Measurements from ENCODE around the gene VPS51.

The VPS51 gene

DNA sequence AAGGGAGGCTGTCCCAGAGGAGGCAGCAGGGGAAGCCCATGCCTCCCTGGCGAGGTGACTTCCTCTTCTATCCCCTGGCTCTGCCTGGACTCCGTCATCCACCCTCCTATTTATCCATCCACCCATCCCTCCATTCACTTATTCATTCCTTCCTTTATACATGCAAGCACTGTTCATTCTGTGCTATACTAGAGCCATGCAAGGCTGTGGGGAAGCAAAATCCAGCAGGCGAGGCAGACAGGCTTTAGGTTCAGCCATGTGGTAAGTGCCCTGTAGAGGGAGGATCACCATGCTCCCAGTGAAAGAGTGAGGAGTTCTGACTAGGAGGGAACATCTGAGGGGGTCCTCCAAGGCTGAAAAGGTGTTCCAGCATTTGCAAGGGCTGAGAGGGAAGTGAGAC, 36.5 kb upstream of the VPS51 start:
- Histone ChIP-seq H3K4me1 (ENCODE audit: control insufficient read depth in 2 of 2, insufficient read depth in 2 of 2, low read length in 2 of 2) (peaks cover 5 to 11% of the 10 kb centered on the region in 2 donors), H3K27ac (ENCODE audit: low read depth in 2 of 2, low read length in 2 of 2) (no peak overlapping the region), H3K9me3 (ENCODE audit: control insufficient read depth in 2 of 2, low read length in 2 of 2) (no peaks in the 10 kb centered on the region), H3K36me3 (ENCODE audit: control insufficient read depth in 2 of 2, insufficient read depth in 2 of 2, low read length in 2 of 2) (no peaks in the 10 kb centered on the region), H3K9ac (ENCODE audit: low read depth in 1 of 2, low read length in 2 of 2) (no peak overlapping the region), H3K4me3 (ENCODE audit: low read length in 2 of 2) (no peak overlapping the region), H3K27me3 (ENCODE audit: control insufficient read depth in 2 of 2, insufficient read depth in 2 of 2, low read length in 2 of 2) (no peaks in the 10 kb centered on the region)

DNA sequence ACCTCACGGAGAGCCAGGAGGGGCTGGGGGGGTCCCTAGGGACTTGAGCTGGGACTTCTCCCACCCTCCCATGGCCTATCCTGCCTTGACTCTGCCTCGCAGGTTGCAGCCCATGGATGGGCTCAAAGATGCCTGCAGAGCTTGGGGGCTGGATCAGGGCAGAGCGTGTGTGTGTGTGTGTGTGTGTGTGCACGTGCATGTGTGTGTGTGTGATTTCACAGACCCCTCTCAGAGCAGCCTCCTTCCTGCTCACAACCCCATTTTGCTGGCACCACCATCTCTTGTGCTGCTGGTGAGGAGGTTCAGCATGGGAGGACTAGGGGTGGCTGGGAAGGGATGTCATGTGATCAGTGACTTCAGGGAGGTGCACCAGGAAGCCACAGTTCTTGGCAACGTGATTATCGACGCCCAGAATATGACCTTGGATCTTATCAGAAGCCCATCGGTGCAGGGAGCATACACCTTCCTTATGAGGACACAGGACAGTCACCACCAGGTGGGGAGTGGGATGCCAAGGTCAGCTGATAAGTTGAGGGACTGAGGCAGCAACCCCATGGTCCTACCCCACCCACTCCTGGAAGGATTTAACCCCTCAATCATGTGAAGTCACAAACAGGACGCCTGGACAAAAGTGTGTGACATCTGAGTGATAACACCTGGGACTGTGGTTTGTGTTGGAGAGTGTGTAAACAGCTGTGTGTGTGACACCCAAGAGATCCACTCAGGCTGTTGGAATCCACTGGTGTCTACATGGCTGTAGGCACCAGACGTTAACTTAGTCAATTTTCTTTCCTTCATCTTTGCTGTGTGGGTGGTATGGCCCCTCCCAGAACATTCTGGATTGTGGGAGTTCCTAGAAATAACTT, 35.8 kb upstream of the VPS51 start:
- peak overlapping the region; percentile 21 to 47 for H3K27ac ChIP-seq (ENCODE audit: low read depth in 2 of 2, low read length in 2 of 2)

DNA sequence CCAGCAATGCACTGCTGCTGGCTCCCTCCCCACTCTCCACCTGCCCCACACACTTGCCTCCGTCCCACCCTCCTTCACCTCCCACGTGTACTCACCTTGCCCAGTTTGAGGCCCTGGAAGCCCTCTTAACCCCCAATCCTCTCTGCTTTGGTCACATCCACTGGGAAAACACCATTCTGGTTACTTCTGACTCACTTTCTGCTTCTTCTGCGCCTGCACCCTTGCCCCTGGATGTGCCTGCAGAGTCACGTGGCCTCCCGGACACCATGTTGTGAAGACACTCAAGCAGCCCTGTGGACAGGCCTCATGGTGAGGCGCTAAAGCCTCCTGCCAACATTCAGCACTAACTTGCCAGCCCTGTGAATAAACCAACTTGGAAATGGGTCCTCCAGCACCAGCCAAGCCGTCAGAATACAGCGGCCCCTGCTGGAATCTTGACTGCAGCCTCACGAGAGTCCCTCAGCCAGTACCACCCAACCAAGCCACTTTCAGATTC, 35.1 kb upstream of the VPS51 start:
- H3K4me3 ChIP-seq (ENCODE audit: low read length in 2 of 2) = no peak overlapping the region
- H3K9me3 ChIP-seq (ENCODE audit: control insufficient read depth in 2 of 2, low read length in 2 of 2) = no peaks in the 10 kb centered on the region
- no peak overlapping the region for H3K9ac ChIP-seq (ENCODE audit: low read depth in 1 of 2, low read length in 2 of 2)
- H3K36me3 ChIP-seq (ENCODE audit: control insufficient read depth in 2 of 2, insufficient read depth in 2 of 2, low read length in 2 of 2) = no peaks in the 10 kb centered on the region
- peaks cover 5 to 11% of the 10 kb centered on the region in 2 donors for H3K4me1 ChIP-seq (ENCODE audit: control insufficient read depth in 2 of 2, insufficient read depth in 2 of 2, low read length in 2 of 2)
- no peaks in the 10 kb centered on the region for H3K27me3 ChIP-seq (ENCODE audit: control insufficient read depth in 2 of 2, insufficient read depth in 2 of 2, low read length in 2 of 2)
- peak overlapping the region; percentile 21 to 47 for H3K27ac ChIP-seq (ENCODE audit: low read depth in 2 of 2, low read length in 2 of 2)

More for the DNA sequence above, 35.8 kb upstream of the VPS51 start:
- H3K9ac ChIP-seq (ENCODE audit: low read depth in 1 of 2, low read length in 2 of 2) = no peak overlapping the region
- peaks cover 5 to 11% of the 10 kb centered on the region in 2 donors for H3K4me1 ChIP-seq (ENCODE audit: control insufficient read depth in 2 of 2, insufficient read depth in 2 of 2, low read length in 2 of 2)
- no peaks in the 10 kb centered on the region for H3K9me3 ChIP-seq (ENCODE audit: control insufficient read depth in 2 of 2, low read length in 2 of 2)
- no peaks in the 10 kb centered on the region for H3K36me3 ChIP-seq (ENCODE audit: control insufficient read depth in 2 of 2, insufficient read depth in 2 of 2, low read length in 2 of 2)
- H3K27me3 ChIP-seq (ENCODE audit: control insufficient read depth in 2 of 2, insufficient read depth in 2 of 2, low read length in 2 of 2) = no peaks in the 10 kb centered on the region
- no peak overlapping the region for H3K4me3 ChIP-seq (ENCODE audit: low read length in 2 of 2)

DNA sequence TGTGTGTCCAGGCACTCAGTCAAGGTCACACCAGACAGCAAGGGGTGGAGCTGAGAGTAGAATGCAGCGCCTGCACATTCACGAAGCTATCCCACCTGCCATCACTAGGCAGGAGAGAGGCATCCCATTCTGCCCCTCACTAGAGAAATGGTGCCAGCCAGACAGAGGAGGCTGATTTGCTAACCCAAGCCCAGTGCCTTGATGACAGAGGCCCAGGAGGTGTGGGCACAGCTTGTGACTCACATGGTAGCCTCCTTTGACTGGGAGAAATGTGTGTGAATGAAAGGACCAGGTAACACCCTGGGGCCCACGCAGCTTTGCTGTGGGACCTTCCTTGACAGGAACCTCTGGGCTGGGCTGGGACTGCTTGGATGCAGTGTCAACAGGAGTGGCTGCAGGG, 32.5 kb upstream of the VPS51 start:
- H3K36me3 ChIP-seq (ENCODE audit: control insufficient read depth in 2 of 2, insufficient read depth in 2 of 2, low read length in 2 of 2) = no peaks in the 10 kb centered on the region
- H3K9ac ChIP-seq (ENCODE audit: low read depth in 1 of 2, low read length in 2 of 2) = no peak overlapping the region
- H3K9me3 ChIP-seq (ENCODE audit: control insufficient read depth in 2 of 2, low read length in 2 of 2) = no peaks in the 10 kb centered on the region
- peaks cover 3 to 9% of the 10 kb centered on the region in 2 donors for H3K4me1 ChIP-seq (ENCODE audit: control insufficient read depth in 2 of 2, insufficient read depth in 2 of 2, low read length in 2 of 2)
- H3K27me3 ChIP-seq (ENCODE audit: control insufficient read depth in 2 of 2, insufficient read depth in 2 of 2, low read length in 2 of 2) = no peaks in the 10 kb centered on the region
- no peak overlapping the region for H3K4me3 ChIP-seq (ENCODE audit: low read length in 2 of 2)
- no peak overlapping the region for H3K27ac ChIP-seq (ENCODE audit: low read depth in 2 of 2, low read length in 2 of 2)

DNA sequence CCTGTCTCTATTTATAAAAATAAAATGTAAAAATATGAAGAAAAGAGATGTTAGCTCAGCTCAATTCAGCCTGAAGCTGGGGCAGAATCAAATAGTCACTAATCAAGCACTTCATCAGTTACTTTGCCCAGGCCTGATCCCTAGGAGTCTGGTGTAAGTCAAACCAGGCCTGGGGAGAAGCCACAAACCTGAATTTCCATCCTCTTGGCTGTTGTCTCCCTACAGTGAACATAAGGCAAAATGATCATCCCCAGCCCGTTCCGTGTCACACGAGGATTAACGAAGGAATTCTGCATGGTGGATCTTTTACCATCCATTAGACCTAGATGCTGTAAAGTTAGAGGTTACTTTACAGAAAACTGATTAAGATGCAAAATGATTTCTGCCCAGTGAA, 31.2 kb upstream of the VPS51 start:
- no peak overlapping the region for H3K4me3 ChIP-seq (ENCODE audit: low read length in 2 of 2)
- no peaks in the 10 kb centered on the region for H3K36me3 ChIP-seq (ENCODE audit: control insufficient read depth in 2 of 2, insufficient read depth in 2 of 2, low read length in 2 of 2)
- no peak overlapping the region for H3K27ac ChIP-seq (ENCODE audit: low read depth in 2 of 2, low read length in 2 of 2)
- no peaks in the 10 kb centered on the region for H3K27me3 ChIP-seq (ENCODE audit: control insufficient read depth in 2 of 2, insufficient read depth in 2 of 2, low read length in 2 of 2)
- H3K9me3 ChIP-seq (ENCODE audit: control insufficient read depth in 2 of 2, low read length in 2 of 2) = no peaks in the 10 kb centered on the region
- H3K4me1 ChIP-seq (ENCODE audit: control insufficient read depth in 2 of 2, insufficient read depth in 2 of 2, low read length in 2 of 2) = peaks cover 0 to 7% of the 10 kb centered on the region in 2 donors
- no peak overlapping the region for H3K9ac ChIP-seq (ENCODE audit: low read depth in 1 of 2, low read length in 2 of 2)

DNA sequence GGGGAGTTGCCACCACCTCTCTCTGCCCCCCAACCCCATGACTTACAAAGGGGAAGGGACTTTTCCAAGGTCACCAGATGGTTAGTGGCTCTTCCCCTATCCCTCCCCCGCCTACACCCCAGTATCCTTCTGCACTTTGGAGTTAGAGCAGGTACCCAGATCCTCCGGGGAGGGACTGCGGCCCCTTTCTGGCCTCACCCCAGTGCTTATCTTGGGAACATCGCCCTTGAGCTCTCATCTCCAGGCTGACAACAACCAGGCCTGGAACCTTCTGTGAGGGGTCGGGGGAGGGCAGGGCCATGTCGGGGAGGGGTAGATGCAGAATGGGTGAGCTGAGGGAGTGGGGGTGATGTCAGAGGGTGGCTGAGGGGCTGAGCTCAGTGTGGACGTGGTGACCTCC, 30.2 kb upstream of the VPS51 start:
- H3K4me3 ChIP-seq (ENCODE audit: low read length in 2 of 2) = no peak overlapping the region
- H3K27ac ChIP-seq (ENCODE audit: low read depth in 2 of 2, low read length in 2 of 2) = no peak overlapping the region
- no peaks in the 10 kb centered on the region for H3K27me3 ChIP-seq (ENCODE audit: control insufficient read depth in 2 of 2, insufficient read depth in 2 of 2, low read length in 2 of 2)
- no peak overlapping the region for H3K9ac ChIP-seq (ENCODE audit: low read depth in 1 of 2, low read length in 2 of 2)
- H3K9me3 ChIP-seq (ENCODE audit: control insufficient read depth in 2 of 2, low read length in 2 of 2) = no peaks in the 10 kb centered on the region
- no peaks in the 10 kb centered on the region for H3K4me1 ChIP-seq (ENCODE audit: control insufficient read depth in 2 of 2, insufficient read depth in 2 of 2, low read length in 2 of 2)
- no peaks in the 10 kb centered on the region for H3K36me3 ChIP-seq (ENCODE audit: control insufficient read depth in 2 of 2, insufficient read depth in 2 of 2, low read length in 2 of 2)

DNA sequence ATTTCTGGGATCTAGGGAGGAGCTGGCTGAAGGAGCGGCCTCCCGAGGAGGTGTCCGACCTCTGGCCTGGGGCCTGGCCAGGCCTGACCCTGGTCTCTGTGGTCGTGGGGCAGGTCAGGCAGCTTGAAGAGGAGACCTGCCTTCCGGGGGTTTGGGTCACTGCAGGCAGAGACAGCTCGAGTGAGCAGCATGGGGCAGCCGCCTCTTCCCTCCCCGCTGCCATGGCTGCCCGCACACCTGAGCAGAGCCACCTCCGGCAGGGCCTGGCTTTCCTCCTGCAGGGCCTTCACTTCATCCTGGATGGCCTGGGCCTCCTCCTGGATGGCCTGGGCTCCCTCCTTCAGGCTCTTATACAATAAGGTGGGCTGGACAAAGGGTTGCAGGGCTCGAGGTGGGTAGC, 29.7 kb upstream of the VPS51 start:
- Histone ChIP-seq H3K36me3 (ENCODE audit: control insufficient read depth in 2 of 2, insufficient read depth in 2 of 2, low read length in 2 of 2) (no peaks in the 10 kb centered on the region), H3K9me3 (ENCODE audit: control insufficient read depth in 2 of 2, low read length in 2 of 2) (no peaks in the 10 kb centered on the region), H3K4me1 (ENCODE audit: control insufficient read depth in 2 of 2, insufficient read depth in 2 of 2, low read length in 2 of 2) (no peaks in the 10 kb centered on the region), H3K9ac (ENCODE audit: low read depth in 1 of 2, low read length in 2 of 2) (no peak overlapping the region), H3K27me3 (ENCODE audit: control insufficient read depth in 2 of 2, insufficient read depth in 2 of 2, low read length in 2 of 2) (no peaks in the 10 kb centered on the region), H3K4me3 (ENCODE audit: low read length in 2 of 2) (no peak overlapping the region), H3K27ac (ENCODE audit: low read depth in 2 of 2, low read length in 2 of 2) (no peak overlapping the region)

DNA sequence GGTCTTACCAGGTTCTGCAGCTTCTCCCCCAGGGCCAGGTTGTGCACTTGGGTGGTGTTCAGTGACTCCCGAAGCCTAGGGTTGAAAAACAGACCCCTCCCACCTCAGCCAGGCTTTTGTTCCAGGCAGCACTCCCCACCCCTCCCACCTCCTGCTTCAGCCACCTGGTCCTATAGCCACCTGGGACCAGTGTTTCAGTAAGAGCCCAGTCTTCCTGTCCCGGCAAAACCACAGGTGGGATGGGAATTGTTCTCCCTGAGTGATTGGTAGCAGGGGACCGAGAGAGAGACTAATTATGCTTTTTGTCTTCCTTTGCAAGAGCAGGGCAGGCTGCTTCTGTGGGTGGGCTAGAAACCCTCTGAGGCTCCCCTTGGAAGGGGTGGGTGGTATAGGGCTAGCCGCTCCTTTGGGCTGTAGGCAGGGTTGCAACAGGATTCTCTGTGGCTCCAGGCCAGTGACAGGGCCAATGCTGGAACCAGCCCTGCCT, 29.2 kb upstream of the VPS51 start:
- no peaks in the 10 kb centered on the region for H3K4me1 ChIP-seq (ENCODE audit: control insufficient read depth in 2 of 2, insufficient read depth in 2 of 2, low read length in 2 of 2)

DNA sequence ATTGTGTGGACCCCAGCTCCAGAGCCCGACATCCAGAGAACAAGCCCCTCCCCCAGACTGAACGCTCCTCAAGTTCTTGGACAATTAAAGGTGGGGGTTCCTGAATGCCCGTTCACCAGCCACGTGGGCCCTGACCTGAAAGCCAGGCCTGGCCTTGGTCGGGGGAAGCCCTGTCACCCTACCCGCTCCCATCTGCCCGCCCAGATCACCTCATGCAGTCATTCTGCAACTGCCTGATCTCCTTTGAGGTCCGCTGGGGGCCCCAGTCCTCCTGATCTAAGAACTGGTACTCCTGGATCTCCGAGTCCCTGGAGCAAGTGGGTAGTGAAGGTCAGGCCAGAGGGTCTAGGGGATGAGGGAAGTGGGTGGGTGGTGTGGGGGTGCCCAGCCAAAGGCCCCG, 28.6 kb upstream of the VPS51 start:
- Histone ChIP-seq H3K4me3 (ENCODE audit: low read length in 2 of 2) (no peak overlapping the region), H3K9ac (ENCODE audit: low read depth in 1 of 2, low read length in 2 of 2) (no peak overlapping the region), H3K9me3 (ENCODE audit: control insufficient read depth in 2 of 2, low read length in 2 of 2) (no peaks in the 10 kb centered on the region), H3K36me3 (ENCODE audit: control insufficient read depth in 2 of 2, insufficient read depth in 2 of 2, low read length in 2 of 2) (no peaks in the 10 kb centered on the region), H3K27me3 (ENCODE audit: control insufficient read depth in 2 of 2, insufficient read depth in 2 of 2, low read length in 2 of 2) (no peaks in the 10 kb centered on the region), H3K4me1 (ENCODE audit: control insufficient read depth in 2 of 2, insufficient read depth in 2 of 2, low read length in 2 of 2) (no peaks in the 10 kb centered on the region), H3K27ac (ENCODE audit: low read depth in 2 of 2, low read length in 2 of 2) (no peak overlapping the region)

More for the DNA sequence above, 29.2 kb upstream of the VPS51 start:
- Histone ChIP-seq H3K4me3 (ENCODE audit: low read length in 2 of 2) (no peak overlapping the region), H3K36me3 (ENCODE audit: control insufficient read depth in 2 of 2, insufficient read depth in 2 of 2, low read length in 2 of 2) (no peaks in the 10 kb centered on the region), H3K9ac (ENCODE audit: low read depth in 1 of 2, low read length in 2 of 2) (no peak overlapping the region), H3K9me3 (ENCODE audit: control insufficient read depth in 2 of 2, low read length in 2 of 2) (no peaks in the 10 kb centered on the region), H3K27ac (ENCODE audit: low read depth in 2 of 2, low read length in 2 of 2) (no peak overlapping the region), H3K27me3 (ENCODE audit: control insufficient read depth in 2 of 2, insufficient read depth in 2 of 2, low read length in 2 of 2) (no peaks in the 10 kb centered on the region)

DNA sequence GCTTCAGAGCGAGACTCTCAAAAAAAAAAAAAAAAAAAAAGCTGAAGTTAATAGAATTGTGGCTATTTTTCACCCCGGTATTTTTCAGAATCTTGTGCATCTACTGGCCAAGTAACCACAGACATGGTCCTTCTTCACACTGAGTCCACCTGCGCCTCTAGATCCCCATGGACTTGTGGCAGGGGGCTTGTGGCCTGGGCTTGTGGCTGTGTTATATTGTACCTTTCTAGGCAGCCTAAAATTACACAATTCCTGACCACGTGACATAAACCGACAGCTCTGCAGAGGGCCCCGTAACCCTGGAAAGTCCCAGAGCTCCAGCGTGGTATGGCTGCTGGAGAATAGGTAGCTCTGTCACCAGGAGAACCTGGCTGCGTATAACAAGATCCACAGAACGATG, 26.8 kb upstream of the VPS51 start:
- no peaks in the 10 kb centered on the region for H3K27me3 ChIP-seq (ENCODE audit: control insufficient read depth in 2 of 2, insufficient read depth in 2 of 2, low read length in 2 of 2)
- H3K36me3 ChIP-seq (ENCODE audit: control insufficient read depth in 2 of 2, insufficient read depth in 2 of 2, low read length in 2 of 2) = no peaks in the 10 kb centered on the region
- no peak overlapping the region for H3K4me3 ChIP-seq (ENCODE audit: low read length in 2 of 2)
- H3K9me3 ChIP-seq (ENCODE audit: control insufficient read depth in 2 of 2, low read length in 2 of 2) = no peaks in the 10 kb centered on the region
- H3K27ac ChIP-seq (ENCODE audit: low read depth in 2 of 2, low read length in 2 of 2) = no peak overlapping the region
- H3K4me1 ChIP-seq (ENCODE audit: control insufficient read depth in 2 of 2, insufficient read depth in 2 of 2, low read length in 2 of 2) = no peaks in the 10 kb centered on the region
- no peak overlapping the region for H3K9ac ChIP-seq (ENCODE audit: low read depth in 1 of 2, low read length in 2 of 2)
